Measurements from ENCODE around the gene MAPK4. TPM values are rescaled to one million over a fixed set of nuclear protein-coding genes. Genes with fewer than 3 reads are reported as not detected.

MAPK4 gene
- total and polyA plus RNA-seq, 2 of the 4 experiments (the other 2 are of a cell fraction) = not detected

DNA sequence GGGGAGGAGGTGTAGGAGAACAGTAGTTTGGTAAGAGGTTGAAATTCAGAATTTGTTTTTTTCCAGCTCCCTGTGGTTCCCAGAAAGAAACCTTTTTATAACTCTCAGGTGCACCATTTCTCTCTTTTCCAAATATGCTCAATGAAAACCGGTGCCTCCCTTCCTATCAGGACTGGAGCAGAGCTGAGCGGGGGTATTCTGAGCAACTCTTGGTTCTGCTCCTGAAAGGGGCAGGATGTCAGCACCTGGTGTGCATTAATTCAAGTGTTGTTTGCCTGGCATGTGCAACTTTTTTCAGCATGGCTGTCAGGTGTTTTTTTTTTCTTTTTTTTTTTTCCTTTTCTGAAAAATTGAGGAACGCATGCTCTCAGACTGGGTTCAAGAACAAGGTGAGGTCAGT is 74.1 kb downstream of the MAPK4 start:
- dilution Hi-C loops (cut with HindIII; ENCODE audit: low sequenced_read_pairs, unreplicated experiment) (no loop called here), intact Hi-C loops (cut with micrococcal nuclease) (no loop called here), in situ Hi-C loops (cut with MboI; ENCODE audit: low sequenced_read_pairs) (no loop called here)
- Histone ChIP-seq H3K23ac (ENCODE audit: low read depth, low read length) (no peak overlapping the region), H3K4me3 (ENCODE audit: insufficient read depth, low read depth, low read length) (no peak overlapping the region), H3K56ac (ENCODE audit: extremely low read depth, insufficient read depth, low read length) (no peak overlapping the region), H2AK9ac (replicated peaks; ENCODE audit: low read depth, low read length, poor library complexity) (no peak overlapping the region), H3K4me2 (ENCODE audit: low read depth, low read length) (no peak overlapping the region), H2BK20ac (ENCODE audit: low read depth, low read length) (no peak overlapping the region), H3K9ac (ENCODE audit: low read depth, low read length) (no peak overlapping the region), H3K9me1 (ENCODE audit: insufficient read depth, low read length) (no peaks in the 10 kb centered on the region), H3K79me1 (ENCODE audit: low read depth in 1 of 2, low read length in 2 of 2) (no peaks in the 10 kb centered on the region), H2BK5ac (ENCODE audit: low read depth, low read length, poor library complexity, severe bottlenecking) (no peak overlapping the region), H2BK120ac (ENCODE audit: low read depth, low read length) (no peak overlapping the region), H3K27me3 (ENCODE audit: control insufficient read depth, insufficient read depth, low read length) (no peaks in the 10 kb centered on the region), H3K27ac (ENCODE audit: insufficient read depth, low read length) (no peak overlapping the region), H2AFZ (replicated peaks; ENCODE audit: low read length, poor library complexity) (no peak overlapping the region), H4K5ac (ENCODE audit: low read depth, low read length) (no peak overlapping the region), H3K14ac (replicated peaks; ENCODE audit: low read depth, low read length) (no peak overlapping the region), H4K8ac (ENCODE audit: low read depth in 2 of 2, low read length in 2 of 2) (no peak overlapping the region), H4K20me1 (ENCODE audit: insufficient read depth, low read length) (no peaks in the 10 kb centered on the region), H2AK5ac (ENCODE audit: low read depth, low read length) (no peak overlapping the region), H3K36me3 (ENCODE audit: control insufficient read depth, insufficient read depth, low read length) (no peaks in the 10 kb centered on the region), H3K9me3 (ENCODE audit: control insufficient read depth, insufficient read depth, low read length) (no peaks in the 10 kb centered on the region), H3K4me1 (ENCODE audit: control insufficient read depth, insufficient read depth, low read length) (no peaks in the 10 kb centered on the region), H3K4ac (ENCODE audit: low read depth, low read length) (no peak overlapping the region), H2BK15ac (ENCODE audit: low read depth, low read length) (no peak overlapping the region), H3K18ac (ENCODE audit: low read depth, low read length) (no peak overlapping the region), H4K91ac (ENCODE audit: insufficient read depth, low read depth, low read length) (no peak overlapping the region)
- no peak for DNase-seq
- ATAC-seq (ENCODE audit: low read depth) = no peak
- no TSS peak for BruUV-seq (replicated peaks)
- POLR2A ChIA-PET (ENCODE audit: unreplicated experiment) = no interaction called here
- TF ChIP-seq RAD21 (IDR thresholded peaks at IDR 0.05; ENCODE audit: low read length) (no peak), MXI1 (IDR thresholded peaks at IDR 0.05; ENCODE audit: borderline replicate concordance, low read depth, low read length) (no peak), CHD1 (IDR thresholded peaks at IDR 0.05; ENCODE audit: low read depth, low read length) (no peak), SMC3 (IDR thresholded peaks at IDR 0.05; ENCODE audit: low read depth, low read length) (no peak), MAFK (IDR thresholded peaks at IDR 0.05; ENCODE audit: low read depth, low read length) (no peak), CEBPB (IDR thresholded peaks at IDR 0.05; ENCODE audit: low read depth, low read length) (no peak), RFX5 (IDR thresholded peaks at IDR 0.05; ENCODE audit: low read depth, low read length) (no peak), FOS (IDR thresholded peaks at IDR 0.05; ENCODE audit: low read depth, low read length) (no peak), MAZ (IDR thresholded peaks at IDR 0.05; ENCODE audit: borderline replicate concordance, low read depth, low read length) (no peak), POLR2A (IDR thresholded peaks at IDR 0.05; ENCODE audit: low read depth, low read length) (no peak), NFE2L2 (IDR thresholded peaks at IDR 0.05; ENCODE audit: low read depth, low read length) (no peak)
- TF ChIP-seq, protein P1, sequence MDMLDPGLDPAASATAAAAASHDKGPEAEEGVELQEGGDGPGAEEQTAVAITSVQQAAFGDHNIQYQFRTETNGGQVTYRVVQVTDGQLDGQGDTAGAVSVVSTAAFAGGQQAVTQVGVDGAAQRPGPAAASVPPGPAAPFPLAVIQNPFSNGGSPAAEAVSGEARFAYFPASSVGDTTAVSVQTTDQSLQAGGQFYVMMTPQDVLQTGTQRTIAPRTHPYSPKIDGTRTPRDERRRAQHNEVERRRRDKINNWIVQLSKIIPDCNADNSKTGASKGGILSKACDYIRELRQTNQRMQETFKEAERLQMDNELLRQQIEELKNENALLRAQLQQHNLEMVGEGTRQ (IDR thresholded peaks at IDR 0.05; ENCODE audit: low read depth, low read length) = no peak
- CTCF ChIA-PET = no interaction called here
- no CpG with 5 or more reads among the region's 3 CpGs for WGBS, 2 experiments (ENCODE audit: extremely low coverage in 2 of 2, insufficient read length in 1 of 2)
